ENCODE results near the gene CMSS1. TPM values are rescaled to one million over a fixed set of nuclear protein-coding genes. Genes with fewer than 3 reads are reported as not detected.

The CMSS1 gene
- total and polyA plus RNA-seq, 2 of the 13 experiments (the other 11 are each of a cell fraction or from before 2014, with no cell fraction given), result 6.4 to 48.7 TPM

DNA sequence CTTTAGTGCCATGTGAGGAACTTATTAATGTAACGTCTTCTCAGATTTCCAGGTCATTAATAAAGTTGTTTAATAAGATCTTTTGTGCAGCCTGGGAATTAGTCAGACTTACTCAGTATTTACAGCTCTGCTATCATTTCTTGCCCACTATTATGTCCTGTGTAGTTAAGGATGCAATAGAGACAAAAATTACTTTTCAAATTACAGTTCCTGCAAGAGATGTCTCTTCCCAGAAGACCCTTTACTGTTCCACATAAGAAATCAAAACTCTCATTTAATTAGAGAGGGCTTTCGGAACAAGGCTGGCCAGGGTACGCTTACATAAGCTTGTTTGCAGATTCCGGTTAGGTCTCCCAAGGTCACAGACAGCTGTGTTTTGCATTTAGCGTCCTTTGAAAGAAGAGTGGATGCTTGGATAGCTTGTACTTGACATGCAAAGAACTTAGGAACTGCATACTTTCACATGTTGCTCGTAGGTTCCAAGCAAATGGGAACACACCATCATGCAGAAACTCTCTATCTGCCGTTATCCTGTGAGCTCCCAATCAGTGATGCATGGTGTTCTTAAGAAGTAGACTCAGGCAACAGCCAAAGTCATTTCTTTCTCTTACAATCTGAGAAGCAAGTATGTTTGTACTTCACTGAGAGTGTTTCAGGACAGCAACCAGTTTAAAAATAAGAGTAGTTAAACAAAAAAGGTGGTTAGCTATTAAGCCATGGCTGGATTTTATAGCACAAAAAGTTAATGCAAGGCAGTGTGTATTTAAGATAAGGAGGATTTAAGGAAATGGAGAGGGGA lies 259.3 kb downstream of the CMSS1 start (continued):
- TF ChIP-seq, protein P1, sequence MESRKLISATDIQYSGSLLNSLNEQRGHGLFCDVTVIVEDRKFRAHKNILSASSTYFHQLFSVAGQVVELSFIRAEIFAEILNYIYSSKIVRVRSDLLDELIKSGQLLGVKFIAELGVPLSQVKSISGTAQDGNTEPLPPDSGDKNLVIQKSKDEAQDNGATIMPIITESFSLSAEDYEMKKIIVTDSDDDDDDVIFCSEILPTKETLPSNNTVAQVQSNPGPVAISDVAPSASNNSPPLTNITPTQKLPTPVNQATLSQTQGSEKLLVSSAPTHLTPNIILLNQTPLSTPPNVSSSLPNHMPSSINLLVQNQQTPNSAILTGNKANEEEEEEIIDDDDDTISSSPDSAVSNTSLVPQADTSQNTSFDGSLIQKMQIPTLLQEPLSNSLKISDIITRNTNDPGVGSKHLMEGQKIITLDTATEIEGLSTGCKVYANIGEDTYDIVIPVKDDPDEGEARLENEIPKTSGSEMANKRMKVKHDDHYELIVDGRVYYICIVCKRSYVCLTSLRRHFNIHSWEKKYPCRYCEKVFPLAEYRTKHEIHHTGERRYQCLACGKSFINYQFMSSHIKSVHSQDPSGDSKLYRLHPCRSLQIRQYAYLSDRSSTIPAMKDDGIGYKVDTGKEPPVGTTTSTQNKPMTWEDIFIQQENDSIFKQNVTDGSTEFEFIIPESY (CRISPR knock-in tag; IDR thresholded peaks at IDR 0.05), result peak; percentile 39; the same call in 1 of the 2 replicates
- peak; percentile 47; the same call in 1 of the 2 replicates for TF ChIP-seq RERE (CRISPR knock-in tag; IDR thresholded peaks at IDR 0.05; ENCODE audit: low read depth)
- TF ChIP-seq MIER3 (CRISPR knock-in tag; IDR thresholded peaks at IDR 0.05; ENCODE audit: borderline replicate concordance), result peak; percentile 72; the same call in 1 of the 2 replicates
- no peak for TF ChIP-seq ZNF33A (CRISPR knock-in tag; IDR thresholded peaks at IDR 0.05; ENCODE audit: borderline replicate concordance)
- TF ChIP-seq ZNF614 (CRISPR knock-in tag; IDR thresholded peaks at IDR 0.05; ENCODE audit: borderline replicate concordance), result peak; percentile 73; the same call in 1 of the 2 replicates
- 0 out of 2 replicates have a peak, but pooled peaks have one; percentile 41 for TF ChIP-seq ZSCAN12 (CRISPR knock-in tag; IDR thresholded peaks at IDR 0.05)
- 0 out of 2 replicates have a peak, but pooled peaks have one; percentile 26 for TF ChIP-seq ZFP37 (CRISPR knock-in tag; IDR thresholded peaks at IDR 0.05; ENCODE audit: borderline replicate concordance)
- 0 out of 2 replicates have a peak, but pooled peaks have one; percentile 43 for TF ChIP-seq RFXAP (CRISPR knock-in tag; IDR thresholded peaks at IDR 0.05; ENCODE audit: borderline replicate concordance)
- TF ChIP-seq ELF1 (CRISPR knock-in tag; IDR thresholded peaks at IDR 0.05), result no peak
- peak; percentile 98 for TF ChIP-seq BCL6 (CRISPR knock-in tag; IDR thresholded peaks at IDR 0.05)
- TF ChIP-seq ZNF772 (CRISPR knock-in tag; IDR thresholded peaks at IDR 0.05), result peak; percentile 62; the same call in 1 of the 2 replicates
- TF ChIP-seq PRDM4 (CRISPR knock-in tag; IDR thresholded peaks at IDR 0.05; ENCODE audit: borderline replicate concordance), result no peak
- no peak for TF ChIP-seq BCLAF1 (IDR thresholded peaks at IDR 0.05)
- TF ChIP-seq GZF1 (CRISPR knock-in tag; IDR thresholded peaks at IDR 0.05), result 0 out of 2 replicates have a peak, but pooled peaks have one; percentile 72
- TF ChIP-seq TOPORS (CRISPR knock-in tag; IDR thresholded peaks at IDR 0.05), result 0 out of 2 replicates have a peak, but pooled peaks have one; percentile 27

All from HepG2 (cell line).